ENCODE results near the gene HAL. TPM values are rescaled to one million over a fixed set of nuclear protein-coding genes. Genes with fewer than 3 reads are reported as not detected.

Gene HAL
- total RNA-seq, 1 donor from 2014 or later = 0.65 TPM

DNA sequence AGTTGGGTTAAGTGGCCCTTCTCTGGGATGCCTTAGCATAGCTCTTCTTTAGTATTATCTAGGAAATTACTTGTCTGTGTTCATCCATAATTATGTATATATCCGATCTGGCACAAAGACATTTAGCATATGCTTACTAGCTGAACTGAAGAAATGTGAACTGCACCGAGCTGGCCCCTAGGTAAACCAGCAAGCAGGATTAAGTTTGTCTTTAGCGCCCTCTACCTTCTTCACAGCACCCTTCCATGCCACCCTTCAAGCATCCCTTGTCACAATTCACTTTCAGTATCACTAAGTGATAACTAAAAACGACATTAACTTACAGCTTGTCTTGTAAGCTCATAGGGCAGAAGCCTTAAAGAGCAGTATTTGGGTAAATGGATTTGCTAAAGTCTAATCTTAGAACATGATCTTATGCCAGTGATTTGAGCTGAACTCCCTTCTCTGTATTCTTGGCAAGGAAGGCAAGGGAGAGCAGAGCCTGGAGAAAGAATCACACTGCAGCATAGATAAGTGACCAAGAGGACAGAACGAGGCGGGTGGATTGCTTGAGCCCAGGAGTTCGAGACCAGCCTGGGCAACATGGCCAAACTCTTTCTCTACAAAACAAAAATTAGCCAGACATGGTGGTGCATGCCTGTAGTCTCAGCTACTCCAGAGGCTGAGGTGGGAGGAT is 2.6 kb upstream of the HAL start:
- Mint-ChIP-seq H3K4me3 (no peak overlapping the region), H3K27me3 (ENCODE audit: insufficient read depth) (no peaks in the 10 kb centered on the region), H3K27ac (peak overlapping the region; percentile 20), H3K4me1 (ENCODE audit: low read depth) (peaks cover 18% of the 10 kb centered on the region), H3K36me3 (ENCODE audit: low read depth) (peaks cover 18% of the 10 kb centered on the region), H3K9me3 (no peaks in the 10 kb centered on the region)
- intact Hi-C loops (cut with micrococcal nuclease) = loop anchor here (1.0 to 5.0 kb wide), 5 partner anchors 36 to 171 kb away; partner anchors contain the start of genes AMDHD1, CCDC38 and LTA4H
- peak; percentile 42 for DNase-seq (ENCODE audit: low spot score)

DNA sequence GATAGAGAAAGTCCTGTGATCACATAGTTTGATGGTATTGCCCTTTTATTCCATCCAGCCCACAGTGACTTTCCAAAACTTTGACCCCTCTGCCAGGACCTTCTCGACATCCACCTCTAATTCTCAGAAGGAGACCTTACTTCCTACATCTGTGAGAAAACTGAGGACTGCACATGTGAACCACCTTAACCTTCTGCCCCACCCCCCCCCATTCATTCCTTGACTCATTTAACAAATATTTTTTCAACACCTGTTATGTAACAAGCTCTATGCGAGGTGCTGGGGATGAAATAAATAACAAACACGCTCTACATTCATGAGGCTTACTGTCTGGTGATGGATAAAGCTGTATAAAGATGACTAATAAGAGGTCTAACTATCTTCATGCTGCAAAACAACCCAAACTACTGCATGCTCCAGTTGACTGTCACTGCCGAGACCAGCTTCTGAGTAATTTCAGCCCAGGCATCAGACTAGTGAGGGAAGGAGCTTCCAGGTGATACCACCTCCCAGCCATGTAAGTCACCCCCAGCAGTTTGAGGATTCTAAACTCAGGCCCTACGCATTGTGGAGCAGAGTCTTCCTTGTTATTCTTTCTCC is 1.9 kb upstream of the HAL start:
- Mint-ChIP-seq H3K36me3 (ENCODE audit: low read depth) (peaks cover 17% of the 10 kb centered on the region), H3K27ac (no peak overlapping the region), H3K27me3 (ENCODE audit: insufficient read depth) (no peaks in the 10 kb centered on the region), H3K4me1 (ENCODE audit: low read depth) (peaks cover 18% of the 10 kb centered on the region), H3K9me3 (no peaks in the 10 kb centered on the region), H3K4me3 (no peak overlapping the region)
- DNase-seq (ENCODE audit: low spot score) = no peak
- intact Hi-C loops (cut with micrococcal nuclease) = loop anchor here (1.0 to 5.0 kb wide), 5 partner anchors 37 to 171 kb away; partner anchors contain the start of genes AMDHD1, CCDC38 and LTA4H

DNA sequence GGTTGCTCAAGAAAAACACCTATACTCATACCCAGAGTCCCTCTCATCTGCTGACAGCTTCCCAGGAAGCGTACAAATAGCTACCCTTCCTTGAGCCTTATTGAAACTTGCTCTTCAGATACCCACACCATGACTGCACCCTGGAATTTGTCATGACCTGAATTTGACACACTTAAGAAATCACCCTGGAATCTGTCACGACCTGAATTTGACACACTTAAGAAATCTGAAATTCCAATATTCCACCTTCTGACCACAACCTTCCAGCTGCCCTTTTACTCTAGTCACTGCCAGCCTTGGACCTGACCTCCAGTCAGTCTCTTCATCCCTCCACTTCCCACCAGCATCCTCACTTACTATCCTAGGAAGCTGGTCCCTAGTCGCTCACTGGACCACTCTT is 1.1 kb upstream of the HAL start:
- DNase-seq (ENCODE audit: low spot score) = no peak
- intact Hi-C loops (cut with micrococcal nuclease) = loop anchor here (5.0 kb wide), 1 partner anchor 170 kb away; no protein-coding TSS in a partner anchor
- peaks cover 18% of the 10 kb centered on the region for H3K4me1 Mint-ChIP-seq (ENCODE audit: low read depth)
- no peak overlapping the region for H3K4me3 Mint-ChIP-seq
- H3K27ac Mint-ChIP-seq = no peak overlapping the region
- peaks cover 12% of the 10 kb centered on the region for H3K36me3 Mint-ChIP-seq (ENCODE audit: low read depth)
- H3K9me3 Mint-ChIP-seq = no peaks in the 10 kb centered on the region
- H3K27me3 Mint-ChIP-seq (ENCODE audit: insufficient read depth) = no peaks in the 10 kb centered on the region

DNA sequence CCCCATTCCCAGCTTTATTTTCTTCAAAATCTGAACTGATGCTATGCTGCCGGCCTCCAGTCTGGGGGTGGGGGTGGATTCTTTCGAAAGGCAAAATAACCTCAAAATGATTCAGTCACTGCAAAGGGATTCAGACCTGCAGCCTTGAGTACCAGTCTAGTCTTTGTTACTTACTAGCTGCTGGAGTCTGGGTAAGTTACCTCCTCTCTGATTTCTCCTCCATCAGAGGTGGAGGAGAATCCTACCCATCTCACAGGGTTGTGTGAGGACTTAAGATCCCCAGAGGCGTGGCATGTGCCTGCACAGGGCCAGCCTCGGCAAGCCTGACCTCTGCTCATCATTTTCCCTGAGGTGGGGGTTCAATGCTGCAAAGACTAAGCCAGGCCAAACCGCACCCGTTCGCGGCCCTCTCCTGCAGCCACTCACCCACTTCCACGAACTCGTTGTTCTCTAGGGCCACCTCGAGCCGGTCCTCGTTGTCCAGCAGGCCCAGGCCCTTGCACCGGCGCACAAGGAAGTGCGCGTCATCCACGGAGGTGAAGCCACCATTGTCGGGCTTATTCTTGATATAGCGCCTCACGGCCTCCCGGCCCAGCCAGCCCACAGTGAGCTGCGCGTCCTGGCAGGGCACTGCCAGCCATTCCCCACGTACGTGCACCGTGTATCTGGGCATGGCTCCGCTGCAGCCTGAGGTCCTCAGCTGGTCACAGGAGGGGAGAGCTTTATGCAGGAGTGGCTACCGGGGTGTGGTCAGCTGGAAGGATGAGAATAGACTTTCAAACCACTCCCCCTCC is 709 bp downstream of the HAL start:
- intact Hi-C loops (cut with micrococcal nuclease) = loop anchor here (5.0 kb wide), 1 partner anchor 168 kb away; no protein-coding TSS in a partner anchor
- no peak for DNase-seq (ENCODE audit: low spot score)
- Mint-ChIP-seq H3K36me3 (ENCODE audit: low read depth) (peaks cover 9% of the 10 kb centered on the region), H3K4me1 (ENCODE audit: low read depth) (peaks cover 18% of the 10 kb centered on the region), H3K9me3 (no peaks in the 10 kb centered on the region), H3K27ac (no peak overlapping the region), H3K27me3 (ENCODE audit: insufficient read depth) (no peaks in the 10 kb centered on the region), H3K4me3 (no peak overlapping the region)

DNA sequence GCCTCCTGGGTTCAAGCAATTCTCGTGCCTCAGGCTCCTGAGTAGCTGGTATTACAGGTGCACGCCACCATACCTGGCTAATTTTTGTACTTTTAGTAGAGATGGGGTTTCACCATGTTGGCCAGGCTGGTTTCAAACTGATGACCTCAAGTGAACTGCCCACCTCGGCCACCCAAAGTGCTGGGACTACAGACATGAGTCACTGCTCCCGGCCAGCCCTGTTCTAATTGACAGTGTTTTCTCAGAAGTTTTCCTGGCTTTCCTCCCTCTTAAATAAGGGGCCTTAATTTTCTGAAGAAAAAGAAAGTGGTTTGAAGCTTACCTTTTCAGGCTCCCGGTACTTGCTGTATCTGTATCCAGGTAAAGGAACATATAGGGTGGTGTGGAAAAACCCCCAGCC is 1.7 kb downstream of the HAL start:
- H3K36me3 Mint-ChIP-seq (ENCODE audit: low read depth) = peaks cover 6% of the 10 kb centered on the region
- intact Hi-C loops (cut with micrococcal nuclease) = no loop called here
- no peak overlapping the region for H3K4me3 Mint-ChIP-seq
- peaks cover 18% of the 10 kb centered on the region for H3K4me1 Mint-ChIP-seq (ENCODE audit: low read depth)
- no peak for DNase-seq (ENCODE audit: low spot score)
- H3K27me3 Mint-ChIP-seq (ENCODE audit: insufficient read depth) = no peaks in the 10 kb centered on the region
- no peaks in the 10 kb centered on the region for H3K9me3 Mint-ChIP-seq
- no peak overlapping the region for H3K27ac Mint-ChIP-seq

DNA sequence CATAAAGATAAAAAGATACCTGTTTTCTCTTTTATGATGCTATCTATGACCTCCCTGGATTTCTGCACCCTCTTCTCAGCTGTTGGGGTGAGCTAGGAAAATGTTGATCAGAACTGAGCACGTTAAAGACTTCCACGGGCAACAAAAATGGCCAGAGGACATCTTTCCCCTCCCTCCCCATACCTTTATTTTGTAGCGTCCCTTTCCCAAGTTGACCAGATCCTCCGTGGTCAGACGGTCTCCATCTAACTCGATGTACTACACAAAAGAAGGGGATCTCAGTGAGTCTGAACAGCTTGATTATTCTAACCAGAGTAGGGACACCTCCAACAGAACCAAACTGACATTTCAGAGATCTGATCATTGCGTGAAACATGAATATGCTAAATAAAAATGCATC is 2.2 kb downstream of the HAL start:
- H3K36me3 Mint-ChIP-seq (ENCODE audit: low read depth) = peaks cover 6% of the 10 kb centered on the region
- DNase-seq (ENCODE audit: low spot score) = no peak
- H3K4me3 Mint-ChIP-seq = no peak overlapping the region
- H3K9me3 Mint-ChIP-seq = no peaks in the 10 kb centered on the region
- no peak overlapping the region for H3K27ac Mint-ChIP-seq
- H3K27me3 Mint-ChIP-seq (ENCODE audit: insufficient read depth) = no peaks in the 10 kb centered on the region
- peaks cover 16% of the 10 kb centered on the region for H3K4me1 Mint-ChIP-seq (ENCODE audit: low read depth)
- intact Hi-C loops (cut with micrococcal nuclease) = no loop called here

DNA sequence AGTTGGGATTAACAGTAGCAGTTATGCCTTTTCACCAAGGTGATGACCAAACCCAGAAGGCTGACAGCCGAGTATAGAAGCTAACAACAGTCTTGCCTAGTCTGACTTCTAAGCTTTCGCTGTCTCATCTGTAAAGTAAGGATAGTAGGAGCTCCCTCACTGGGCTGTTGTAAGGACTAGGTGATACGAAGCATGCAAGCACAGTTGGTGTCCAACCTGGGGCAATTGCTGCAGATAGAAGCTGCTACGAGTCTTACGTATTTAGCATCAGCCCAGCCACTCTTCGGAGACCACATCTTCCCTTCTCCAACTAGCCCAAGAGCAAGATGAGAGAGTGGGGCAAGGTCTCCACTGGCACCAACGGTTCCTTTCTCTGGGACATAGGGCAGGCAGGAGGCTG is 6.0 kb downstream of the HAL start:
- H3K27ac Mint-ChIP-seq = no peak overlapping the region
- intact Hi-C loops (cut with micrococcal nuclease) = no loop called here
- no peak overlapping the region for H3K4me3 Mint-ChIP-seq
- no peaks in the 10 kb centered on the region for H3K27me3 Mint-ChIP-seq (ENCODE audit: insufficient read depth)
- no peaks in the 10 kb centered on the region for H3K4me1 Mint-ChIP-seq (ENCODE audit: low read depth)
- no peaks in the 10 kb centered on the region for H3K9me3 Mint-ChIP-seq
- no peak for DNase-seq (ENCODE audit: low spot score)
- no peaks in the 10 kb centered on the region for H3K36me3 Mint-ChIP-seq (ENCODE audit: low read depth)

DNA sequence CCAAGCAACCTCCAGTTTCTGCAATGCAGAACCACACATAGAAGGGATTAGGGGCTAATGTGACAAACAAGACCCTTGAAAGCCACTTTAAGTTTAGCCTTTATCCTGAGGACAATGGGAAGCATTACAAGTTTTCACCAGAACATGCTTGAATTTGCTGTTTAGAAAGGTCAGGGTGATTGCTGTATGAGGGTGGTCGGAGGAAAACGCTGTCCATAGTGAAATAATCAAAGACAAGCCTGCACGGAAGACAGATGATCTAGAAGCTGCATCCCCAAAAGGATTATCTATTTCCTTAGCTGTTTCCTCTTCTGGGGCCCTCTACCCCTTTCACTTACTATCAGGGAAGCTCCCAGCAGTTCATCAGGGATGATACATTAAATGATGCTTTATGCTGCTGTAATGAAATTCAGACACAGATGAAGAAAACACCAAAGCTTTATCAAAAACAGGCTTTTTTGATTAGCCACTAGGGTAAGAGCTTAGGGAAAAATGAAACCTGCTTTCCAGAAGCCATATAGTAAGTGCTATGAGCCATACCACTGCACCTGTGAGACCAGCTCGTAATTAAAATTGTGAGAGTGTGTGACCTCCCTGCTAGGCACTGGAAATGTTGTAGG is 6.5 kb downstream of the HAL start:
- no peaks in the 10 kb centered on the region for H3K36me3 Mint-ChIP-seq (ENCODE audit: low read depth)
- H3K9me3 Mint-ChIP-seq = no peaks in the 10 kb centered on the region
- no peaks in the 10 kb centered on the region for H3K4me1 Mint-ChIP-seq (ENCODE audit: low read depth)
- no peak overlapping the region for H3K27ac Mint-ChIP-seq
- no peaks in the 10 kb centered on the region for H3K27me3 Mint-ChIP-seq (ENCODE audit: insufficient read depth)
- intact Hi-C loops (cut with micrococcal nuclease) = no loop called here
- no peak for DNase-seq (ENCODE audit: low spot score)
- no peak overlapping the region for H3K4me3 Mint-ChIP-seq

DNA sequence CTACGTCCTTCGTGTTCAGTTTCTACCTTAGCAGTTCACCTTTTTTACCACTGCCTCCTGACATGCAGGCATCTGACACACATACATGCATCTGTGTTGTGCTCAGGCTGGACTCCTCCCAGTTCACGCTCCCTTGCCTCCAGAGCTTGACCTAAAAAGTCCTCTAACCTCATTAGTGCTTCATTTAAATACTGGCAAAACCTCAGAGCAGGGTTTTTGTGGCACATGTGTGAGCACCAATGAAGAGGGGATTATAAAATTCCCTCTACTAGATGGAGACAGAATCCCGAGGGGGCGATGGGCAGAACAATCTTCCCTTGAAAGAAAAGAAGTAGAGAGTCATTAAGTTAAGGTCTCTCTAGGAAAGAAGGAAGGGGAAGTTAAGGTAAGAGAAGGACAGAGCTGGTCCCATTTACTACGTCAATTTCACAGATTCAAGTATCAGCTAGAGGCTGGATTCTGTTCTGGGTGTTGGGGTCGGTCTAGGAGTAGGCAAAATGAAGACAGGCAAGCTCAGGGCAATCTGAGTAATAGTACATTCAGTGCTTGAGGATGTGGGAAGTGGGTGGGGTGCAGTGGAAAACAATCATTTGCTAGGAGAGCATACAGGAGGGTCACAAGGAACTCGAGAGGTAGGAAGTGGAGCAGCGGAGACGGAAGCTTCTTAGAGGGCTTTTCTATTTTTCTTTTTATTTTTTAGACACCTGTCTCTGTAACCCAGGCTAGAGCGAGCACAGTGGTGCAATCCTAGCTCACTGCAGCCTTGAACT is 7.5 kb downstream of the HAL start:
- H3K9me3 Mint-ChIP-seq = no peaks in the 10 kb centered on the region
- no peaks in the 10 kb centered on the region for H3K4me1 Mint-ChIP-seq (ENCODE audit: low read depth)
- intact Hi-C loops (cut with micrococcal nuclease) = no loop called here
- no peak for DNase-seq (ENCODE audit: low spot score)
- no peak overlapping the region for H3K27ac Mint-ChIP-seq
- no peak overlapping the region for H3K4me3 Mint-ChIP-seq
- H3K27me3 Mint-ChIP-seq (ENCODE audit: insufficient read depth) = no peaks in the 10 kb centered on the region
- H3K36me3 Mint-ChIP-seq (ENCODE audit: low read depth) = no peaks in the 10 kb centered on the region

DNA sequence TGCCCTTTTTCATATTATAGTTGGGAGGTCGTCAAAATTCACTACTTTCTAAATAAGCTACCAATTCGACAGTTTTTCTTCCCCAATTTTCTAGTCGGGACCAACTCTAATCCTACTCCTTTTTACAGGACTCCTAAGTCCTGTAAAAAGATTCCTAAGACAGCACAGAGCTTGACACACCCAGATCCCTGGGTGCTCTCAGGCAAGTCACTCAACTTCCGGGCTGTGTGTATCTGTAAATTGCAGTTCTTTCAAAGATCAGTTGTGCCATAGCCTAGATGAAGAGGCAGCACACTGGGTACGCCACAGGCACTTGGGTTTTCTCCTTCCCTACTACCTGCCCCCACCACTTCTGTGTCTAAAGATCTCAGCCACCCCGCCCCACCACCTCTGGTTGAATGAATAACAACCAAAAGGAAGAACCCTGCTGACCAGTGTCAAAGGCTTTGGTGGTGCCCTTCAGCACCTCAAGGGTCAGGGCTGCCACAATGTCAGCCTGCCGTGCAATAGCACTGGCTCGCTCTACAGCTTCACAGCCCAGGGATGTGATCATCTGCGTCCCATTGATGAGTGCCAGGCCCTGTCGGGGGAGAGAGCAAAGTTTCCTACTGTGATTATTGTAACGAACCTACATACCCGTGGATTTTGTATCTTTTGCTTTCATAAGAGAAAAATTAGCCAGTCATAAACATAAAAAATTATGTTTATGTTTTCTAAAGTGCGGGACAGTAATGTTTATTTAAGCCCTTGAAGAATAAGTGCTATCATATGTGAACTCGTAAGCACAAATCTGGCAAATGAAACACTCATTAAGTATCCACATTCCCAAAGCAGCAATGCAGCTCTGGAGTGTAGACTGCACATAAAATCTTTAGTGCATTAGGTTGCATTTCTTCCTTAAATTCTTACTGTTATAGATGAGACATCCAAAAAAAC is 9.2 kb downstream of the HAL start:
- DNase-seq (ENCODE audit: low spot score) = no peak
- intact Hi-C loops (cut with micrococcal nuclease) = no loop called here
- H3K4me1 Mint-ChIP-seq (ENCODE audit: low read depth) = no peaks in the 10 kb centered on the region
- no peak overlapping the region for H3K4me3 Mint-ChIP-seq
- no peaks in the 10 kb centered on the region for H3K36me3 Mint-ChIP-seq (ENCODE audit: low read depth)
- H3K9me3 Mint-ChIP-seq = no peaks in the 10 kb centered on the region
- H3K27me3 Mint-ChIP-seq (ENCODE audit: insufficient read depth) = no peaks in the 10 kb centered on the region
- no peak overlapping the region for H3K27ac Mint-ChIP-seq

DNA sequence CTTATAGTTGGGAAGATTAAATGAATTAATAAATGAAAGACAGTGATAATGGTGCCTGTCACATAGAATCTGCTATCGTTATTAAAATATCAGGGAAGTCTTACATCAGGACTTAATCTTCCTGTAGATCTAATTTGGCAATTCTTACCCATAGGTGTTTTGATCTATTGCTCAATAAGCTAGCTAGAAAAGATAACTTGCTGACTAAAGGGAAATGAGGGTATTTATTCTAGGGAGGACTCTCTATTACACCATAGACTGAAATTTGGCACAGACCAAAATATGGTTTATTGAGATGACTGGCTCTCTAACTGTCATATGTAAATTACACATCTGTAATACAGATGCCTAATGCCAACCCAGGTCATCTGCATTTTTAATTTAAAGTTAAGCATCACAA is 11.5 kb downstream of the HAL start:
- H3K4me1 Mint-ChIP-seq (ENCODE audit: low read depth) = no peaks in the 10 kb centered on the region
- no peaks in the 10 kb centered on the region for H3K9me3 Mint-ChIP-seq
- intact Hi-C loops (cut with micrococcal nuclease) = no loop called here

More for the DNA sequence above, 11.5 kb downstream of the HAL start:
- H3K27ac Mint-ChIP-seq = no peak overlapping the region
- H3K27me3 Mint-ChIP-seq (ENCODE audit: insufficient read depth) = no peaks in the 10 kb centered on the region
- no peaks in the 10 kb centered on the region for H3K36me3 Mint-ChIP-seq (ENCODE audit: low read depth)
- DNase-seq (ENCODE audit: low spot score) = no peak
- H3K4me3 Mint-ChIP-seq = no peak overlapping the region

Data from activated T-helper 1 cell treated with anti-CD3 and anti-CD28 coated beads, Interleukin-12 subunit alpha, Interleukin-12 subunit beta, Interleukin-2, Interleukin-4 antibody, amounts not matched to agents 30 ng/mL and 10 ng/mL and 1 ng/mL, durations not matched to agents 14 hours and 24 hours and 36 hours (primary cell).